Endometrial microvascular endothelial cells (primary cell): ENCODE results near the gene ELMO1. TPM values are rescaled to one million over a fixed set of nuclear protein-coding genes. Genes with fewer than 3 reads are reported as not detected.

Experiments
- in situ Hi-C: cut with HindIII; loops from 2 replicates; pipeline ENCODE4 v1.10.0; 2017; ENCODE audit warnings: low sequenced_read_pairs, low pct_unique_long_range_greater_than_20kb; ENCODE audit errors: inconsistent ontology term
- total RNA-seq: library from RNA; depleted of rRNA; stranded (reverse); fragments of >200 nt; gene quantifications from one replicate; pipeline ENCODE4 v1.2.3, GENCODE V29; 2015; ENCODE audit errors: inconsistent ontology term

The ELMO1 gene
- total RNA-seq, 1 donor from 2014 or later, result 24.7 TPM

DNA sequence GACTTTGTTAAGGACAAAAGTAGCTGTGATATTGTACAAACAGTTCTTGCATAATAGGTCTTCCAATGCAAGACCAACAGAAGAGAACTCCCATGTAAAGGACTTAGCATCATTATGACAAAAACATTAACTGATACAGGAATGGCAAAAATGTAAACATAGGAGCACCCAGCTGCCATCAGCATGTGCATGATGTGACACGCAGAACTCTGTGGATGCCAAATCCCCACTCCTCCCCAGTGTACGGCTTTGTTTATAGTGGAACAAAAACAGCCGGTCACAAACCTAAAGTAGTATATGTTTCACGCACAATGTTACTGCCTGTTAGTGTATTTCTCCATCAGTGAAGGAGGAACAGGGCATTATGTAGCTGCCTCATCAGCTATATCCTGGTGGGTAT lies 408.3 kb downstream of the ELMO1 start:
- in situ Hi-C loops, result no loop called here

DNA sequence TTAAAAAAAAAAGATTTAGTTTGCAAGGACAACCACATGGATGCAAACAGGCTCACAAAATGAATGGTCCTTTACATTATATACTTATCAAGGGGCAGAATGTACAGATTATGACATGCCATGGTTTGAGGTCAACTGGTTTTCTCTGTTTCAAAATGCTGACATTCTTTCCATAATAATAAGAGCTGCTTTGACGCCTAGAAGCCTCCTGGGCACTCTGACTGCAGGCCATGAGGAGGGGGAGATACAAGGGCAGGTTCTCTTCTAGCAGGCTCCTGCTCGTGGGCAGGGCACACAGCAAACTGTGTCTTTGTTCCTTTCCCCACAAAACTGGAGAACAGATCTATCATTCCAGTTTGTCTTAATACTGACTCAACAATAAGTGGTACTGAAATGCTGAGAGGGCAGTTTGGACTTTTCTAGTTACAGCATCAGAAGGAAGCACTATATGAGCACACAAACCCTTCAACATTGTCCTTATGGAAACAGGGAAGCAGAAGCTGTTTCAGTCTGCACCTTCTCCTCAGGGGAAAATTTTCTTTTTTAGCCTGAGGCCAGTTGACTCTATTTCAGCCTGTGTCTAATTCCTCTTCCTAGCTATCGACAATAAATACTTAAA lies 409.4 kb downstream of the ELMO1 start:
- in situ Hi-C loops, result no loop called here

DNA sequence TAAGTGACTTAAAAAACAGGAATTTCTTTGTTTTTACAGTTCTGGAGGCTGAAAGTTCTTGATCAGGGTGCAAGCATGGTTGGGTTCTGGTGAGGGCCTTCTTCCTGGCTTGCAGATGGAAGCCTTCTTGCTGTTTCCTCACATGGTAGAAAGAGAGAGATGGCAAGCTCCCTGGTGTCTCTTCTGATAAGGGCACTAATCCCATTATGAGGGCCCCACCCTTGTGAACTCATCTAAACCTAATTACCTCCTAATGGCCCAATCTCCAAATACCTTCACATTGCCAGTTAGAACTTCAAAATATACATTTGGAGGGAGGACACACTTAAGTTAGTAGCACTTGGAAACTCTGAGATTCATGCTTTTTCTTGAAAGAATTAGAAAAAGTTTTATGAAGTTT lies 410.0 kb downstream of the ELMO1 start:
- in situ Hi-C loops, result no loop called here

DNA sequence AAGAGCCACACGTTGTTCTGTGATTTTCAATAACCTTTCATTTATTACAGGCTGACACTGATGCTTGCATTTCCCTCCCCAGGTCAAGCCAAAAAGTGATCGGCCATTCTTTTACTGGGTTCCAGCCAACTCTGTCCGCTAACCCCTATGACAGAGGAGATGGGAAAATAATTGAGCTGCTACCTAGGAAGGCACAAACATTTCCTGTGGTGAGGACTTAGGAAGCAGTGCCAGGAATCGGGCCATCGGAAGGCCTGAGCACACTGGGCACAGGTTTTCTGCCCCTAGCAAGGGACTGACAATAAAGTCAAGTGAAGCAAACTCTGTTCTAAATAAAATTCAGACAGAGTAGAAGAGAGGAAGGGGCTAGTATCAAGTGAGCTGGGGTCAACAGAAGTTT lies 411.4 kb downstream of the ELMO1 start:
- in situ Hi-C loops, result no loop called here

DNA sequence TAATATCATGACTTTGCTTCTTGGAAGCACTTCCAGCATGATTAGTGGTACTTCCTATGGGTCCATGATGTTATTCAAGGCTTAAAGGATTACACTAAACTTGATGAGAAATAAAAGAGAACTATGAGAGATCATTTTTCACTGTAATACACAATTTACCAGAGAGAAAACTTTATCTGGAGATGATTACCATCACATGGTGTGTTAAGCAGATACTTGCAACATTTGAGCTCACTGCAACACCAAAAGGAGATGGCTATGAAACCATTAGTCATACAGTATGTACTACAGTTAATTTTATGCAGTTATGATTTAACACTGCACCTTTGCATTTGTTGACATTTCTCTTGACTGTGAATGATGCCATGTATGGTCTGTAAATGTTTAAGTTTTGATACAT lies 413.0 kb downstream of the ELMO1 start:
- in situ Hi-C loops, result no loop called here

DNA sequence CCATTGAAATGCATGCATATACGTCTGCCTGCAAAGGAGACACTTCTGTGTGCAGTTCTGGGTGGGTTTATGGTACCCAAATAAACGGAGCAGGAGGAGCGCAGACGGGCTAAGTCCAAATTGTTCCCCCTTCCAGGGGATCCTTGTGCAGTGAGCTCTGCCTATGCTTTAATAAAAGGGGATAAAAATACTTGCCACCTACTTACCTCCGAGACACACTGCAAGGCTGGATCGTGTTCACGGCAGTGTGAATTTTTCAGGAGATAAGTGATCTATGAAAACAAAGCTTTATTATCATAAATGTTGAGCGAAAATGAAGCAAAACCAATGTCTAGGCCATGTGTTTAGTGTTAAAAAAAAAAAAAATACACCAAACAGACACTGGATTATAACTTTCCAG lies 415.5 kb downstream of the ELMO1 start:
- in situ Hi-C loops, result no loop called here

DNA sequence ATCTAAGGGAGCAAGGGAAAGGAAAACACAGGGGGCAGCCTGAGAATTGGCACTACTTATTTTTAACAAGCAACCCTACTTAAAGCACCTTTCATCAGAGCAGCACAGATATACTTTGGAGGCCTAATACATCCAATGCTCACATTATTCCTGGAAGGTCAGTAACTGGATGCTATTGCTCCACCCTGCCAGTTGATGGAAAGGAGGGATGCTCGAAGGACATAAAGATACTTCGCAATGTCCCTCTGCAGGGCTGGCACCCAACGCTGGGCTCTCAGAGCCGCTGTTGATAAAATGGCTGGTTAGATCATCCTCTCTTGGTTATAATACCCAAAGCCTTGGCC lies 416.4 kb downstream of the ELMO1 start:
- in situ Hi-C loops, result no loop called here

DNA sequence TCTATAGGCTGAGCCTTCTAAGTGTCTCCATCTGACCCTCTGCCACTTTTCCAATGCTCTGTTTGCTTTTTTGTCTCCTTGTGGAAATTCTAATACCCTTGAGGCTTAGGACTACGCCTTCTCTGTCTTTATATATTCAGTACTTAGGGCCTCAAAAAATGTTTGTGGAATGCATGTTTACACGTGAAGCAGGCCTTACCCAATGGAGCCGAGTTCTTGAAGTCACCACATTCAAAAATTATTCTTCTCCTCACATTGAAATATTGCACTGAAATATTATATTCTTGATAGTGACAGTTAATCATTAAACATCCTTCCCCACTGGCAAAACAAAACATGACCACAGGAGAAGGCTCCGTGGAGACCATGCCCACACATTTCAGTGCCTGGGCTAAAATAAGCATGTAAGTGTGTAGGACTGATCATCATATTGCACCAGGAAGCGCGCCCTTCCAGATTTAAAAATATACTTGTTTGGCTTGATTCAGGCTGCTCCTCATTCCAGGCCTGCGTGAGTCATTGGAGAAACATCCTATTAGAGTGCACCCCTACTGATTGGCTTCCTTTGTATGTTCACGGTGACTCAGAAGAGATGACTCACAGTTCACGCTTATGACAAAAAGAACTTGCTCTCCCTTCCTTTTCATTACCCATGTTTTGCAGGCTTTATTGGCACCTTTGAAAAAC lies 416.9 kb downstream of the ELMO1 start:
- in situ Hi-C loops, result no loop called here

DNA sequence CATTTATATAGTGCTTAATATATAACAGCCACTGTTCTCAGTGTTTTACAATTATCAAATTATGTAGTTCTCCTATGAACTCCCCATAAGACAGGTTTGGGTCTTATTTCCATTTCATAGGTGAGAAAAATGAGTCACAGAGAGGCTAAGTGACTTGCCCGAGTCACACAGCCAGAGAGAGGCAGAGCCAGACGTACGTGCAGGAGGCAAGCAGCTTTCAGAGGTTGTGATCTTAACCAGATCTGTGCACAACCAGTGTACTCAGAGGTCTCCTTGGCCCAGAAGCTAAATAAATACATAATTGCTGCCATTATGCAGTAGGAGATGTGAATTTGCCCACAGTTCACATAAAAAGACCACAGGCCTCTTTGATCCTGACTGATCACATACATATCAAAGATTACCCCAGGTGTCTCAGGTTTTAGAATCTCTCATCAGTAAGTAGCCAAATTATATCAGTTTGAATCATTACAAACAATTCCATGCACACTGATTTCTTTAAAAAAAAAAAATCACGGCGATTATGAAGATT lies 419.7 kb downstream of the ELMO1 start:
- in situ Hi-C loops, result no loop called here

DNA sequence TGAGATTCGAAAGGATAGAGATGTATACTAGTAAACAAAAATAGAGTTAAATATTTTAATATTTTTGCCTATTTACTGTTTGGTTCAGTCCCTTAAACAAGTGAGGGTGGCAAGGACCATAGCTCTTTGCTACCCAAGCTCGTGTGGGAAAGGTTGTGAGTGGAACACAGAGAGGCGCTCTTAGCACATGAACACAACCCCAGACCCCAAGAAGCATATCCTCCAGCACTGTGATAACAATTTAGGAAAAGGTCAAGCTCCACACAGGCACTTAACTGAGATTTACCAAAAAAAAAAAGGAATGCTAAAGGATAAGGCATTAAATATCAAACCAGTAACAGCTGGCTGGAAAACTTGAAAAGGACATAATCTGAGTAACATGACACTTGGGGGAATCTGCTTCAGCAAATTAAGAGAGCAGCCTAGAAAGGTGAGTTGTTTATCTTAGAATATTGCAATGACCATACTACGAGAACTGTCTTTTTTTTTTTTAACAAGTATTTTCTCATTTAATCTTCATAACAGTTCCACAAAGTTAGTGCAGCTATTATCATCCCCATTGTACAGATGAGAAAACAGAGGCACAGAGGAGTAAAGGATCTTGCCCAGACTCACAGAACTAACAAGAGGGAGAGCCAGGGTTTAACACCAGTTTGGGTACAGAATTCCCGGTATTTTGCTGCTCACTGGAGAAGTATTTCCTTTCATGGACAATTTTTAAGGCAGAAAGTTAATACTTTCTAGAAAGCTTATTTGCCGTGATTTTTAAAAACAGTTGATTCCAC lies 420.9 kb downstream of the ELMO1 start:
- in situ Hi-C loops, result no loop called here

DNA sequence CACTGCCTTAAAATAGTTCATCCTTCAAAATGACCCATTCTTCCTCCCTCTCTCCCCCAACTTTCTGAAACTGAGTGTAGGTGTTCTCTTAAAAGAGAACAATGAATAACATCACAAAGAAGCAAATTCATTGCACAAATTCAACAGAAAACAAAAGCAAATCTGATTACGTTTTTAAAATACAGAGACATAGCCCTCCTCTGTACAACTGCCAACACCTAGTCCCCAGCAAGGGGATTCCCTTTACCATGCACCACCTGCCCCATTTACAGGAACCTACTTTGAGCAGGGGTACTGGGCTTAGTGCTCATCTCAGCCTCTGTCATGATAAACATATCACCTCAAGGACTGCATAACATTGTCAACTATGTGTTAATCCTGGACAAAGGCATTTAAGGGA lies 421.6 kb downstream of the ELMO1 start:
- in situ Hi-C loops, result no loop called here

DNA sequence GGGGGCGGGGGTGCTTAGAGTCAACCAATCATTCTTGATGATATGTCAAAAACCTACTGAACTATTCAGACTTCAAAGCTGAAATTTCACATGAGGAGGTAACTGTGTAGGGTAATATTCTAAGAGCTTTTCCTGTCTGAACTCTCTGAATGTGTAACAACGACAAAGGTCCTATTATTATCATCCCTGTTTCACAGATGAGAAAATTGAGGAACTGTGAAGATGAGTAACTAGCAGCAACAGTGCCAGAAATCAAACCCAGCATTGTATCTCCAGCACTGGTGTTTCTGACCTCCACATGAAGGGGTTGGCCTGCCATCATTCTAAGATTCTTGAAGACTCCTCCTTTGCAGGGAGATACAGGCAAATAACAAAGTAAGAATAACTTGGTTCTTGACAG lies 429.7 kb downstream of the ELMO1 start:
- in situ Hi-C loops, result no loop called here

DNA sequence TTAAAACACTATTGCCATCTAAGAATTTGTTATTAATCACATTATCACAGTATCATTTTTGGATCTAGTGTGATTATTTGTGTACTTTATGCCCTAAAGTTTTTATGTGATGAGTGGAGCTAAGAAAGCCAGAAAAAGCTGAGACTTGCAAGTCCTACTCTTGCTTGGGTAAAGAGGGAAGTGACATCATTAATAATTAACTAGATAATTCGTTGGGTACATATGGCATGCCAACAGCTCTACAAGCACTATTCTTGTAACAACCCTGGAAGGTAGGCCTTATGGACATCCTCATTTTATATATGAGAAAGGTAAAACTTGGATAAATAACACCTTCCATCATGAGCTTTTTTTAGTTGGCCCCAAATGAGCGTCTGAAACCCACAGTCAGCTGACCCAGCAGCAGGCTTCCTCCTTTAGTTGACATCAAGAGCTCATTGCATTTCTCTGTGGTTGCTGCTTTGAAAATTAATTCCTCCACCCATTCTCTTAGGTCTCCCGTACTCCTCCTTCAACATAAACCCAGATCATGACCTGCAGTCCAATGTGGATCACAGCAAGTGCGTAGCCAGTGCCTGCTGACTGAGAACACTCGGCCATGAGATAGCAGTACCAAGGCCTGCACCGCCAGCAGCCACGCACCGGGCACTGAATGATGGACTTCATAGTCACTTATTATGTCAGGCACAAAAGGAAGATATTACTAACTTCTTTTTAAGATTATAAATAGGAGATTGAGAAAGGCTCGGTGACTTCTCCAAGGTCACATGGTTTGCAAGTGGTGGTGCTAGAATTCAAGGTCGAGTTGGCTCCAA lies 432.4 kb downstream of the ELMO1 start:
- in situ Hi-C loops, result no loop called here

DNA sequence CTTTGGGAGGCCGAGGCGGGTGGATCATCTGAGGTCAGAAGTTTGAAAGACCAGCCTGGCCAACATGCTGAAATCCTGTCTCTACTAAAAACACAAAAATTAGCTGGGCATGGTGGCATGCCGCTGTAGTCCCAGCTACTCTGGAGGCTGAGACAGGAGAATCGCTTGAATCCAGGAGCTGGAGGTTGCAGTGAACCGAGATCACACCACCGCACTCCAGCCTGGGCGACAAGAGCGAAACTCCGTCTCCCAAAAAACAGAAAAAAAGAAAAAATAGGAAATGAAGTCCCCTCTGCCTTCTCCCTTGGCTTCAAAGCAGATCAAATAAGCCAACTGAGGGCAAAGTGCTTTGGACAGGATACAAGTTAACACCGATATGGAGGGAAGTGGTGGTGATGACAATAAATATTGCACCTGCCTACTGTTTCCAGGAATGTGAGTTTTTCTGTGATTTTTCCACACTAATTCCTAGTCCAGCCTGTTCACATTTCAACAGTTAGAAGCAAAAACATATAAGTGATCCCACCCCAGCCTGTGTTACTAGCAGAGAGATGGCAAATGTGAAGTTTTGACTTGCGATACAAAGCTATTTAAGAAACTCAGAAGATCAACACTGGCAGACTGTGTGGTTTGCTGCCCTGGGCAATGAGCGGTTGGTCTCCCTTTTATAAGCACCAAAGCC lies 433.2 kb downstream of the ELMO1 start:
- in situ Hi-C loops, result no loop called here

DNA sequence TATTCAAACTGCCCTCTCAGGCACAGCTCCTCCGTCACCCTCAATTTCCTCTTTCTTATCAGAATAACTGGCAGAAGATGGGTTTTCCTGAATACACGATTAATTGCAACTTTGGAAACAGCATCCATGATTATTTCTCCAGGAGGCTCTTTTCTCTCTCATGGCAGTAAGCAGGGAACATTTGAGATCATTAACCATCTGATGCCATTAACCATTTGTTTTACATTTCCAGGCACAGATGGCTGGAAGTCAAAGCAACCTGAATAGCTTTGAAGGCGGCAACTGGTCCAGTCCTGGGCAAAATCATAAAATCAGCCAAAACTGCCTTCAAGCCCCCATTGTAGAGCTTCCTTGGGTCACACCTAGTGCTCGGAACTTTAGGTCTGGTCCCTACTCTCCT lies 434.9 kb downstream of the ELMO1 start:
- in situ Hi-C loops, result no loop called here

DNA sequence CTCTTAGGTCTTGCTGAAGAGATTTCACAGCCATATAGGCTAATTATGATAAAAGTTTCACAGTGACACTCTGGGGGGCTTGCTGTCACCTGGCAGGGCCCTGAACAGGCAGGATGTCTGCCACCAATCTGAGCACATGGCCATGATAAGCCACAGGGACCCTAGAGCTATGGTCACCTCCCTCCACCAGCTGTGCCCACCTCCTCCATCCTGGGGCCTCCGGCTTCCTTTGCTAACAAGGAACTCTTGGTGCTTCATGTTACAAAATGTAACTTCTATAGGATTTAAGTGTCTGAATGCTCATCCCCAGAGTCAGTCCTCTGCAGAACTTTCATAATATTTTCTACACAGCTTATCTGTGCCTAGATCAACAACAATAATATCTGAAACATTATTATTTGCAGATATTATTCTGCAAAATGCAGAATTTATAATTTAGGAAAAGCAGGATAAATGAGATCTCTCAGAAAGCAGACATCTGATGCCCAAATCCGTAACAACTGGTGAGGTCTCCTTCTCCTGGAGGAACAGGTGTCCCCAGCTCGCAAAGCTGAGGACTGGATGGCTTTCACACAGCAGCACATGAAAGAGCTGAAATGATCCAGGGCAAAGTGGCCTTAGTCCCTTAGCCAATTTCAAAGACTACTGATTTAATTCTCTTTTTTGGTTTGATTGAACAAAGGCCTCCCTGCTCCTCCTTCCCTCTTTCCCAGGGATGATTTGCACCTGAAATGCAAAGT lies 437.3 kb downstream of the ELMO1 start:
- in situ Hi-C loops, result no loop called here

DNA sequence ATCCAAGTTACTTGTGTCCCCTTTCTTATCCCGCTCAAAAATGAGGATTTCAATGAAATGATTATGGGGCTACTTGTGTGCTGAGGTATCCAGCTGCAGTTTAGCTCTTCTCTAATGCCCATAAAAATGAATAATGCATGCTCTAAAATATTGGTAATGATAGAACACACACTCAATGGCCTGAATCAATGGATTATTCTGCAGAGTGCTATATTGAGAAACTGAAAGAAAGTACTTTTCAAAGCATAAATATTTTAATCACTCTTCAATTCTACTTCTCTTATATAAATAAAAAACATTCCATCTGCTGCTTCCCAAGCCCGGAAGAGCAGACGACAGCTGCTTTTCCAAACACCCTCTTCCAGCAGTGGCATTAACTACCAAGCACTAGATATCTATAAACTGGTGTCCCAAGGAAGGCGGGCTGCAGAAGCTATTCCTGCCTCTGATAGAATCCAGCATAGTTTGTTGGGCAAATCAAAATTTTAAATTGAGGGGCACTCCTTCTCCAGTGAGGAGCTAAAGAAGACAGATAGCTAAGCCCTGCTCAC lies 439.5 kb downstream of the ELMO1 start:
- in situ Hi-C loops, result no loop called here

DNA sequence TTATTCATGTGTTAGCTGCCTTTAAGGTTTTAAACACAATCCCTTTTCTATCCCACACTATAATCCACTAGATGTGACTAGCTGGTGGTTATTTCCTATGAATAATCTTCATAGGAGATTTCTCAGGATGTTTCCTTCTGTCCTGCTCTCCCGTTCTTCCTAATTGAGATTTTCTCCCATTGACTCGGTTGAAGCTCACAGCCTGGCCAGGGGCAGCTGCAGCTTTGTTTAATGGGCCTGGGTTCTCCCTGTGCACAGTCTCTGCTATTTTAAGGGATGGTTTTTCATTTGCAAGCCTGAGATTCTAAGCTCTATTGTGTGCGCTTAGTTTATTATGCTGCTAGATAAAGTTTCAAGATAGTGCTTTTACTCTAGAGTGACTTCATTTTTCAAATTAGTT lies 441.0 kb downstream of the ELMO1 start:
- in situ Hi-C loops, result no loop called here
